ENCODE results near the gene TICAM2. TPM values are rescaled to one million over a fixed set of nuclear protein-coding genes. Genes with fewer than 3 reads are reported as not detected.

The TICAM2 gene
- total and polyA plus RNA-seq, 2 of the 8 experiments (the other 6 are each of a cell fraction or from before 2014, with no cell fraction given): 0.02 TPM; not detected in 1

GRCh38 chr5:115553082-115553481, 49.2 kb downstream of the TICAM2 start:
- no peaks in the 10 kb centered on the region for H3K23me2 ChIP-seq (ENCODE audit: low read depth, low read length)
- no peak overlapping the region for H3K56ac ChIP-seq (replicated peaks; ENCODE audit: insufficient read length, low read depth, low read length)
- no peak overlapping the region for H2BK12ac ChIP-seq (ENCODE audit: low read depth, low read length)
- no peak overlapping the region for H2AK5ac ChIP-seq (ENCODE audit: low read depth, low read length)
- no peak overlapping the region for H3K14ac ChIP-seq (ENCODE audit: insufficient read length)
- no peak overlapping the region for H4K8ac ChIP-seq (ENCODE audit: extremely low read depth, insufficient read depth, low read length)
- H2BK120ac ChIP-seq (replicated peaks; ENCODE audit: low read depth, low read length): no peak overlapping the region
- no peak overlapping the region for H3K23ac ChIP-seq (ENCODE audit: insufficient read length)
- no peaks in the 10 kb centered on the region for H3K79me1 ChIP-seq (ENCODE audit: low read depth, low read length)
- no peaks in the 10 kb centered on the region for H4K20me1 ChIP-seq (replicated peaks in 1 of 2; ENCODE audit: control insufficient read depth in 1 of 2, insufficient read depth in 2 of 2, low read length in 2 of 2)
- H3K27ac ChIP-seq (ENCODE audit: low read depth, low read length): no peak overlapping the region
- no peak overlapping the region for H4K5ac ChIP-seq (ENCODE audit: insufficient read length, low read depth, low read length)
- POLR2A ChIA-PET (ENCODE audit: partially characterized antibody): no interaction called here
- no peaks in the 10 kb centered on the region for H3K36me3 ChIP-seq (ENCODE audit: control insufficient read depth in 2 of 4, insufficient read depth in 4 of 4, low read length in 3 of 4)
- H2BK15ac ChIP-seq (ENCODE audit: low read length): no peak overlapping the region
- H3K27me3 ChIP-seq (replicated peaks in 1 of 4; ENCODE audit: control insufficient read depth in 3 of 4, extremely low read depth in 1 of 4, insufficient read depth in 3 of 4, low read length in 3 of 4): no peaks in the 10 kb centered on the region
- TF ChIP-seq ZNF274 (IDR thresholded peaks at IDR 0.05; ENCODE audit: borderline replicate concordance, extremely low read depth, low read length): no peak
- no peak for TF ChIP-seq FOSL1 (IDR thresholded peaks at IDR 0.05; ENCODE audit: insufficient read depth, low read depth, low read length)
- no peak for TF ChIP-seq TCF12 (IDR thresholded peaks at IDR 0.05; ENCODE audit: low read depth, low read length)
- no peak for TF ChIP-seq RXRA (IDR thresholded peaks at IDR 0.05; ENCODE audit: insufficient read depth, low read depth, low read length)
- no peak for TF ChIP-seq EGR1 (IDR thresholded peaks at IDR 0.05; ENCODE audit: borderline replicate concordance, low read depth, low read length)
- no peak for TF ChIP-seq YY1 (IDR thresholded peaks at IDR 0.05; ENCODE audit: low read depth, low read length)
- no peak for TF ChIP-seq TAF7 (optimal IDR thresholded peaks at IDR 0.05; ENCODE audit: borderline replicate concordance, low read depth, low read length)
- no peak for TF ChIP-seq RFX5 (IDR thresholded peaks at IDR 0.05; ENCODE audit: borderline replicate concordance, low read depth, low read length)
- H2BK5ac ChIP-seq (ENCODE audit: low read depth, low read length): no peak overlapping the region
- DNase-seq (ENCODE audit: low read depth in 1 of 2, low spot score in 2 of 2) (no peak), FAIRE-seq (no peak)
- H3K9me3 ChIP-seq (ENCODE audit: insufficient read depth in 2 of 2, low read depth in 1 of 2, low read length in 1 of 2): no peaks in the 10 kb centered on the region
- no peak overlapping the region for H2BK20ac ChIP-seq (ENCODE audit: low read length)
- H3K79me2 ChIP-seq (ENCODE audit: control insufficient read depth in 1 of 2, insufficient read depth in 2 of 2, low read length in 2 of 2): no peaks in the 10 kb centered on the region
- H3K18ac ChIP-seq (ENCODE audit: extremely low read depth, low read length): no peak overlapping the region
- no peak overlapping the region for H3K9ac ChIP-seq (replicated peaks in 1 of 4; ENCODE audit: extremely low read depth in 1 of 4, low read depth in 3 of 4, low read length in 3 of 4)
- CTCF ChIA-PET (ENCODE audit: partially characterized antibody): interaction anchor here (0.6 to 8.4 kb wide), 5 partner anchors 21 to 244 kb away, joined by 3 to 107 read pairs (median 4); no protein-coding TSS in a partner anchor
- H3K4me2 ChIP-seq (ENCODE audit: insufficient read depth in 1 of 2, low read depth in 2 of 2, low read length in 2 of 2): no peak overlapping the region
- no peak overlapping the region for H3K4ac ChIP-seq (replicated peaks; ENCODE audit: insufficient read length, low read depth, low read length)
- peaks cover 2 to 5% (median 3%) of the 10 kb centered on the region in 4 experiments; a peak in 6 of 7 replicates for H3K4me1 ChIP-seq (replicated peaks in 1 of 4; ENCODE audit: control insufficient read depth in 3 of 4, insufficient read depth in 4 of 4, low read length in 3 of 4)
- no peak overlapping the region for H2AFZ ChIP-seq (ENCODE audit: low read length)
- no peak overlapping the region for H4K91ac ChIP-seq (replicated peaks; ENCODE audit: insufficient read length, low read length)
- WGBS, 2 experiments (ENCODE audit: extremely low coverage in 1 of 2, insufficient coverage in 1 of 2, insufficient read length in 1 of 2, insufficient replicate concordance in 2 of 2, low coverage in 1 of 2, low lambda C conversion rate in 2 of 2, missing lambda C conversion rate in 1 of 2): 95% methylated on average over 4 of the region's 4 CpGs; no CpG with 5 or more reads in 1 of the 2 experiments
- no peak overlapping the region for H3K4me3 ChIP-seq (ENCODE audit: extremely low read depth in 1 of 4, insufficient read depth in 2 of 4, low read depth in 3 of 4, low read length in 4 of 4)

Data from H1 (cell line).